ENCODE results near the gene HSPA14. TPM values are rescaled to one million over a fixed set of nuclear protein-coding genes. Genes with fewer than 3 reads are reported as not detected.

Gene HSPA14
- total and polyA plus RNA-seq, 2 of the 4 experiments (the other 2 are of a cell fraction), result 10.3 to 11.8 TPM

GRCh38 chr10:14839305-14839695 lies 1.2 kb downstream of the HSPA14 start:
- Histone ChIP-seq H4K8ac (ENCODE audit: low read depth in 2 of 2, low read length in 2 of 2) (peak overlapping the region in 1 of 2 experiments; percentile 67; a peak in 2 of 4 replicates), H3K56ac (ENCODE audit: extremely low read depth, insufficient read depth, low read length) (peak overlapping the region; percentile 38; the same call in 1 of the 2 replicates), H2BK120ac (ENCODE audit: low read depth, low read length) (no peak overlapping the region), H2BK20ac (ENCODE audit: low read depth, low read length) (no peak overlapping the region), H3K36me3 (ENCODE audit: control insufficient read depth, insufficient read depth, low read length) (peaks cover 24% of the 10 kb centered on the region), H3K9me1 (ENCODE audit: insufficient read depth, low read length) (peaks cover 3% of the 10 kb centered on the region), H2BK15ac (ENCODE audit: low read depth, low read length) (no peak overlapping the region), H2BK5ac (ENCODE audit: low read depth, low read length, poor library complexity, severe bottlenecking) (peak overlapping the region; percentile 82), H3K27me3 (ENCODE audit: control insufficient read depth, insufficient read depth, low read length) (no peaks in the 10 kb centered on the region), H3K4me2 (ENCODE audit: low read depth, low read length) (peak overlapping the region; percentile 93), H3K14ac (replicated peaks; ENCODE audit: low read depth, low read length) (peak overlapping the region; percentile 26; the same call in 1 of the 2 replicates), H3K23ac (ENCODE audit: low read depth, low read length) (peak overlapping the region; percentile 98; the same call in 1 of the 2 replicates), H3K4me1 (ENCODE audit: control insufficient read depth, insufficient read depth, low read length) (peaks cover 1% of the 10 kb centered on the region; the same call in 1 of the 2 replicates), H4K5ac (ENCODE audit: low read depth, low read length) (no peak overlapping the region), H3K9me3 (ENCODE audit: control insufficient read depth, insufficient read depth, low read length) (no peaks in the 10 kb centered on the region), H2AFZ (replicated peaks; ENCODE audit: low read length, poor library complexity) (no peak overlapping the region), H3K4ac (ENCODE audit: low read depth, low read length) (peak overlapping the region; percentile 77; the same call in 1 of the 2 replicates), H3K79me1 (ENCODE audit: low read depth in 1 of 2, low read length in 2 of 2) (peaks cover 29 to 44% of the 10 kb centered on the region in 2 experiments), H3K27ac (ENCODE audit: insufficient read depth, low read length) (peak overlapping the region; percentile 82), H4K91ac (ENCODE audit: insufficient read depth, low read depth, low read length) (no peak overlapping the region), H2AK5ac (ENCODE audit: low read depth, low read length) (no peak overlapping the region), H4K20me1 (ENCODE audit: insufficient read depth, low read length) (peaks cover 4% of the 10 kb centered on the region), H3K4me3 (ENCODE audit: insufficient read depth, low read depth, low read length) (peak overlapping the region; percentile 74), H2AK9ac (replicated peaks; ENCODE audit: low read depth, low read length, poor library complexity) (no peak overlapping the region), H3K18ac (ENCODE audit: low read depth, low read length) (no peak overlapping the region), H3K9ac (ENCODE audit: low read depth, low read length) (peak overlapping the region; percentile 82)
- TF ChIP-seq MAFK (IDR thresholded peaks at IDR 0.05; ENCODE audit: low read depth, low read length) (no peak), BHLHE40 (IDR thresholded peaks at IDR 0.05; ENCODE audit: low read depth, low read length) (peak; percentile 8; the same call in 1 of the 2 replicates), POLR2A (IDR thresholded peaks at IDR 0.05; ENCODE audit: low read depth, low read length) (no peak), SMC3 (IDR thresholded peaks at IDR 0.05; ENCODE audit: low read depth, low read length) (no peak), USF2 (IDR thresholded peaks at IDR 0.05; ENCODE audit: low read depth, low read length) (peak; percentile 39; the same call in 1 of the 2 replicates), CTCF (conservative IDR thresholded peaks at IDR 0.05; ENCODE audit: low read depth, low read length) (no peak), RCOR1 (IDR thresholded peaks at IDR 0.05; ENCODE audit: insufficient replicate concordance, low read length) (no peak), CHD1 (IDR thresholded peaks at IDR 0.05; ENCODE audit: low read depth, low read length) (no peak), NFE2L2 (IDR thresholded peaks at IDR 0.05; ENCODE audit: low read depth, low read length) (no peak), RFX5 (IDR thresholded peaks at IDR 0.05; ENCODE audit: low read depth, low read length) (no peak), RAD21 (IDR thresholded peaks at IDR 0.05; ENCODE audit: low read length) (no peak), FOS (IDR thresholded peaks at IDR 0.05; ENCODE audit: low read depth, low read length) (no peak), MAZ (IDR thresholded peaks at IDR 0.05; ENCODE audit: borderline replicate concordance, low read depth, low read length) (no peak)
- intact Hi-C loops (cut with micrococcal nuclease), result loop anchor here (5.0 to 10.0 kb wide), 2 partner anchors 237 to 266 kb away; no protein-coding TSS in a partner anchor
- POLR2A ChIA-PET (ENCODE audit: unreplicated experiment), result no interaction called here
- ATAC-seq (ENCODE audit: low read depth) (no peak), DNase-seq (no peak)
- 30 to 100% methylated on average over 2 to 6 of the region's 14 CpGs for WGBS, 2 experiments (ENCODE audit: extremely low coverage in 2 of 2, insufficient read length in 1 of 2)
- no TSS peak for BruUV-seq (replicated peaks)
- in situ Hi-C loops (cut with MboI; ENCODE audit: low sequenced_read_pairs), result no loop called here
- dilution Hi-C loops (cut with HindIII; ENCODE audit: low sequenced_read_pairs, unreplicated experiment), result no loop called here
- CTCF ChIA-PET, result no interaction called here
